AG09319 (cell line): ENCODE results near the gene RPTOR.

ENCODE experiments used
- DNase-seq: peaks from one replicate; pipeline ENCODE4 v3.0.0-alpha.2; 2010; ENCODE audit warnings: low read depth; ENCODE audit errors: extremely low read depth
- CTCF ChIP-seq: IDR thresholded peaks from 2 replicates; pipeline ENCODE4 v1.5.1; 2011; ENCODE audit warnings: low read depth, mild to moderate bottlenecking, inconsistent platforms, low read length, moderate library complexity

The RPTOR gene

GRCh38 chr17:80948019-80948975 is 403.7 kb downstream of the RPTOR start:
- no peak for DNase-seq
- no peak for TF ChIP-seq CTCF

GRCh38 chr17:80948976-80949450 is 404.4 kb downstream of the RPTOR start:
- no peak for DNase-seq
- no peak for TF ChIP-seq CTCF

- TF ChIP-seq CTCF = no peak
- no peak for DNase-seq
Measured at GRCh38 chr17:80949451-80950421, 405.1 kb downstream of the RPTOR start.

GRCh38 chr17:80950466-80951120 is 406.0 kb downstream of the RPTOR start:
- TF ChIP-seq CTCF = no peak

GRCh38 chr17:80951121-80952090 is 406.8 kb downstream of the RPTOR start:
- no peak for TF ChIP-seq CTCF
- no peak for DNase-seq

More at GRCh38 chr17:80950466-80951120, 406.0 kb downstream of the RPTOR start:
- DNase-seq = no peak

- TF ChIP-seq CTCF = no peak
Measured at GRCh38 chr17:80952291-80952690, 407.7 kb downstream of the RPTOR start.

More at GRCh38 chr17:80952291-80952690, 407.7 kb downstream of the RPTOR start:
- no peak for DNase-seq
